Measurements from ENCODE around the gene PTGES3. TPM values are rescaled to one million over a fixed set of nuclear protein-coding genes. Genes with fewer than 3 reads are reported as not detected.

PTGES3 gene
- total RNA-seq, 4 donors from 2014 or later, result 57.2 to 81.4 (median 69.3) TPM

DNA sequence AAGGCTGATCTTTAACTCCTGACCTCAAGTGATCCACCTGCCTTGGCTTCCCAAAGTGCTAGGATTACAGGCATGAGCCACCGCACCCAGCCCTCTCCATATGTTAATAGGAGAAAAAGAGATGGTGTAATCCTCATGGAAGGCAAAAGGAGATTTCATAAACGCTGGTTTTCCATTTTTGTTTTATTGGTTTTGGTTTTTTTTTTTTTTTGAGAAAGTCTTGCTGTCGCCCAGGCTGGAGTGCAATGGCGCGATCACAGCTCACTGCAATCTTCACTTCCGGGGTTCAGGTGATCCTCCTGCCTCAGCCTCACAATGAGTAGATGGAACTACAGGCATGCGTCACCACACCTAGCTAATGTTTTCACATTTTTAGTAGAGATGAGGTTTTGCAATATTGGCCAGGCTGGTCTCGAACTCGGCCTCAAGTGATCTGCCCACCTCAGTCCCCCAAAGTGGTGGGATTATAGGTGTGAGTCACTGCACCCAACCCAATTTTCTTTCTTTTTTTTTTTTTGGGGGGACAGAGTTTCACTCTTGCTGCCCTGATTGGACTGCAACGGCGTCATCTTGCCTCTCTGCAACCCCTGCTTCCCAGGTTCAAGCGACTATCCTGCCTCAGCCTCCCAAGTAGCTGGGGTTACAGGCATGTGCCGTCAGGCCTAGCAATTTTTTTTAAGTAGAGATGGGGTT is 8.1 kb downstream of the PTGES3 start:
- ATAC-seq, result no peak
- no peaks in the 10 kb centered on the region for H3K9me3 ChIP-seq
- TF ChIP-seq POLR2A (IDR thresholded peaks at IDR 0.05), result no peak
- TF ChIP-seq CTCF (IDR thresholded peaks at IDR 0.05 in 4 of 5, conservative IDR thresholded peaks at IDR 0.05 in 1 of 5), result no peak
- in situ Hi-C loops (cut with MboI; ENCODE audit: low sequenced_read_pairs in 4 of 4) (no loop called here), intact Hi-C loops (cut with DNase I; ENCODE audit: low total_unique reads) (no loop called here)
- H3K27ac ChIP-seq, result peak overlapping the region; percentile 5 to 99 (median 32)
- no peaks in the 10 kb centered on the region for H3K36me3 ChIP-seq
- DNase-seq, result peak in 1 of 2 donors; percentile 12
- H3K4me1 ChIP-seq, result peaks cover 69% of the 10 kb centered on the region in 2 donors
- H3K27me3 ChIP-seq, result no peaks in the 10 kb centered on the region
- no peak overlapping the region for H3K4me3 ChIP-seq

- ATAC-seq (no peak), DNase-seq (peak in 1 of 2 donors; percentile 5)
- peak overlapping the region in 3 of 4 donors; percentile 16 to 99 (median 42) for H3K27ac ChIP-seq
- TF ChIP-seq CTCF (IDR thresholded peaks at IDR 0.05 in 4 of 5, conservative IDR thresholded peaks at IDR 0.05 in 1 of 5), result no peak
- no peak for TF ChIP-seq POLR2A (IDR thresholded peaks at IDR 0.05)
- H3K4me3 ChIP-seq, result no peak overlapping the region
- no peaks in the 10 kb centered on the region for H3K36me3 ChIP-seq
- H3K27me3 ChIP-seq, result no peaks in the 10 kb centered on the region
- H3K9me3 ChIP-seq, result no peaks in the 10 kb centered on the region
- in situ Hi-C loops (cut with MboI; ENCODE audit: low sequenced_read_pairs in 4 of 4) (no loop called here), intact Hi-C loops (cut with DNase I; ENCODE audit: low total_unique reads) (no loop called here)
- H3K4me1 ChIP-seq, result peaks cover 59% of the 10 kb centered on the region in 2 donors
These were observed 9.2 kb downstream of the PTGES3 start for GRCh38 chr12:56678852-56679251.

DNA sequence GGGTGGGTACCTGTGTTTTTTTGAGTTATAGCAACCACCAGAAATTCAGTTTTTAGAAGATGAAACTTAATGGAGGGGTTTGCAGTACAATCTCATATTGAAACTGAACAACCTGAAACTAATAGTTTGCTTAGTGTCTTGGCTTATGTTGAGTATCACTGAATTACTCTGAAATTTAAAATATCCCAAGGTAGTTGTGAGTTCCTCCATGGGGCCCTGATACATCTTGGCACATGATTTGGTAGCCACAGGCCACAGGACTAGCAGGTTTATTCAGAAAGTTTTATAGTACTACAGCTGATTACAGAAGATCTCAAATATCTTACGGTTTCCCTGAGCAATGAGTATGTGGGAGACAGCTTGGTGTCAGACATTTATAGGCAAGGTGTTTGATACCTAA is 10.4 kb downstream of the PTGES3 start:
- TF ChIP-seq POLR2A (IDR thresholded peaks at IDR 0.05), result no peak
- no peak for TF ChIP-seq CTCF (IDR thresholded peaks at IDR 0.05 in 4 of 5, conservative IDR thresholded peaks at IDR 0.05 in 1 of 5)
- no peak for ATAC-seq
- H3K9me3 ChIP-seq, result no peaks in the 10 kb centered on the region
- peaks cover 0 to 1% of the 10 kb centered on the region in 2 donors for H3K36me3 ChIP-seq
- H3K27me3 ChIP-seq, result no peaks in the 10 kb centered on the region
- no peak overlapping the region for H3K4me3 ChIP-seq
- no peak for DNase-seq
- peak overlapping the region in 1 of 4 donors; percentile 4 for H3K27ac ChIP-seq
- peaks cover 53 to 63% of the 10 kb centered on the region in 2 donors for H3K4me1 ChIP-seq
- in situ Hi-C loops (cut with MboI; ENCODE audit: low sequenced_read_pairs in 4 of 4), result no loop called here
- intact Hi-C loops (cut with DNase I; ENCODE audit: low total_unique reads), result no loop called here

- intact Hi-C loops (cut with DNase I; ENCODE audit: low total_unique reads) (no loop called here), in situ Hi-C loops (cut with MboI; ENCODE audit: low sequenced_read_pairs in 4 of 4) (no loop called here)
- H3K9me3 ChIP-seq, result no peaks in the 10 kb centered on the region
- H3K4me3 ChIP-seq, result no peak overlapping the region
- H3K27ac ChIP-seq, result peak overlapping the region in 1 of 4 donors; percentile 4
- ATAC-seq, result no peak
- TF ChIP-seq CTCF (IDR thresholded peaks at IDR 0.05 in 4 of 5, conservative IDR thresholded peaks at IDR 0.05 in 1 of 5) (no peak), POLR2A (IDR thresholded peaks at IDR 0.05) (no peak)
- H3K27me3 ChIP-seq, result no peaks in the 10 kb centered on the region
- DNase-seq, result peak in 1 of 2 donors; percentile 3
- peaks cover 0 to 8% of the 10 kb centered on the region in 2 donors for H3K36me3 ChIP-seq
- H3K4me1 ChIP-seq, result peaks cover 47 to 64% of the 10 kb centered on the region in 2 donors
These were observed 11.1 kb downstream of the PTGES3 start for GRCh38 chr12:56676851-56677580.
